Right lobe of liver (tissue), 6 donors: ENCODE measurements around the gene JAKMIP1. TPM values are rescaled to one million over a fixed set of nuclear protein-coding genes. Genes with fewer than 3 reads are reported as not detected.

ENCODE experiments used
- ATAC-seq, 4 donors: fragments of 200-7000 bp; cut with Tn5 transposase; one replicate each; pipeline ENCODE4 v1.9.1; 2020; ENCODE audit warnings: mild to moderate bottlenecking in 4 of 4, moderate library complexity in 4 of 4
- DNase-seq, 3 donors: peaks; one replicate each; pipeline ENCODE4 v3.0.0-alpha.2; 2020
- H3K27ac ChIP-seq, 3 donors: fragments of 200-600 bp; one replicate each; pipeline ENCODE4 v1.8.0; 2022
- H3K27me3 ChIP-seq, 2 donors: fragments of 200-600 bp; one replicate each; pipeline ENCODE4 v1.8.0; 2022
- H3K36me3 ChIP-seq, 4 donors: fragments of 200-600 bp; sonication (generic) in 1 of 4; one replicate each; pipeline versions ENCODE4 v1.5.1 to v1.8.0; 2017 to 2022; ENCODE audit warnings: control low read depth in 1 of 4
- H3K4me1 ChIP-seq, 4 donors: fragments of 200-600 bp; sonication (generic) in 1 of 4; one replicate each; pipeline versions ENCODE4 v1.5.1 to v1.8.0; 2017 to 2022; ENCODE audit warnings: control low read depth in 1 of 4
- H3K4me3 ChIP-seq, 3 donors: fragments of 200-600 bp; one replicate each; pipeline ENCODE4 v1.8.0; 2022
- H3K9me3 ChIP-seq, 4 donors: fragments of 200-600 bp; sonication (generic) in 1 of 4; one replicate each; pipeline versions ENCODE4 v1.5.1 to v1.8.0; 2017 to 2022; ENCODE audit warnings: control low read depth in 1 of 4
- POLR2A ChIP-seq: fragments of 450-650 bp; IDR thresholded peaks from one replicate; pipeline ENCODE4 v1.6.1; 2017; ENCODE audit warnings: antibody characterized with exemption, mild to moderate bottlenecking
- WGBS: methylation state at CpG from one replicate; pipeline ENCODE4 v1.1.6; 2018; ENCODE audit warnings: low coverage, low lambda C conversion rate; ENCODE audit not compliant: insufficient coverage; ENCODE audit errors: missing lambda C conversion rate; 5-methylcytosine and 5-hydroxymethylcytosine counted together
- intact Hi-C, 2 donors: fragments of 100-400 bp; cut with DNase I; formaldehyde crosslinking; loops; one replicate each; pipeline versions ENCODE4 v1.11.2 to v1.14.1; 2022
- total RNA-seq, 6 experiments: library from RNA; depleted of rRNA in 2 of 6; stranded (reverse); fragments of >200 nt in 2 of 6; fragmentation: NEBNext Ultra II Directional in 3 of 6; extraction: Animal tissue kit (Norgen Biotek cat#: 25700) in 3 of 6; gene quantifications; one replicate each; pipeline versions ENCODE4 v1.1.0 to v1.2.4, GENCODE V29; 2016 to 2023
- TF ChIP-seq, protein P1 (sequence below), 4 donors: fragments of 200-600 bp in 3 of 4; fragments of 450-650 bp in 1 of 4; IDR thresholded peaks; one replicate each; pipeline versions ENCODE4 v1.5.1 to v1.8.0; 2016 to 2022; ENCODE audit warnings: antibody characterized with exemption in 4 of 4, mild to moderate bottlenecking in 2 of 4
- donor health status: DM: no; HTN: yes; CAD: no.
- donor health status: DM: no; HTN: no; CAD: no.
- donor health status: DM: no; HTN: no; CAD: no.
- donor health status: DM: no; HTN: yes; CAD: no.
- donor health status: DM: no; HTN: yes; CAD: no.

Gene JAKMIP1
- total RNA-seq, 6 experiments from 2014 or later: 0.12 TPM; not detected in 5

DNA sequence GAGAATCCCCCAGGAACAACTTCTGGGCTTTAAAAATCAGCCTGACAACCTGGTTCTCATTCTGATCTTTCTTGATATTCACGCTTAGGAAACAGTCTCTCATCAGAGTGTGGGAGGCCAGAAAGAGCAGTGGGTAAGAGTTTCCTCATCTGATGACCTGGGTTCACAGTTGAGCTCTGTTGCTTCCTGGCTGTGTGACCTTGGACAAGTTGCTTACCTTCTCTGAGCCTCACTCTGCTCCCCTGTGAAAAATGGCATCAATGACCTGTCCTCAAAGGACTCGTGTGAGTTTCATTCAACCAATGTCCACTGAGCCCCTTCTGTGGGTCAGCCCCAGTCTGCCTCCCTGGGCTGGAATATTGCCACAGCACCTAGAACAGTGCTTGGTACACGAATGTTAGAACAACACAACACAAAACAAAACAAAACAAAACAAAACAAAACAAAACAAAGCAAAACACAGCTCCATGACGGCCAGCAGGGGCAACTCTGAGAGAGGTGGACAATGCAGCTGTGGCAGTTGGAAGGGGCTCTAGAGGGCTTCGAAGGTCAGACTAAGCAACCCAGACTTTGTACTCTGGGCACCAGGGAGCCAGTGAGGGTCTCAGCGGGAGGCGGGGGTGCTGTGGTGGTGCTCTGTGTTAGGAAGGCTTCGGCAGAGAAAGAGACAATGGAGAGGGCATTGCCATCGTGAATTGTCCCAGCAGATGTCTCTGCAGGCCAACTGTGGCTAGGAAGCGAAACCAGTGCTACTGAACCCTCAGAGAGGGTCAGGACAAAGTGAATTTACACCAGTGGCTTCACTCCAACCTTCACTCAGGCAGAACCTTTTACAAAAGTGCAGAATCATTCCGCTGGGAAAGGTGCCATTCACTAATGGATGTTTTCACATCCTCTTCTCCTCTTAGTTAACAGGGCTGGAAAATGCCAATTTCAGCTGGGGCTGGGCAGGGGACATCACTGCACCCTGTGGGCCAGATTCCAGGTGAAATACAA is 167.8 kb downstream of the JAKMIP1 start:
- Histone ChIP-seq H3K4me1 (peaks cover 0 to 11% (median 0%) of the 10 kb centered on the region in 4 donors), H3K27me3 (no peaks in the 10 kb centered on the region), H3K4me3 (no peak overlapping the region), H3K36me3 (no peaks in the 10 kb centered on the region), H3K9me3 (no peaks in the 10 kb centered on the region), H3K27ac (peak overlapping the region in 1 of 3 donors; percentile 53)
- TF ChIP-seq, protein P1, sequence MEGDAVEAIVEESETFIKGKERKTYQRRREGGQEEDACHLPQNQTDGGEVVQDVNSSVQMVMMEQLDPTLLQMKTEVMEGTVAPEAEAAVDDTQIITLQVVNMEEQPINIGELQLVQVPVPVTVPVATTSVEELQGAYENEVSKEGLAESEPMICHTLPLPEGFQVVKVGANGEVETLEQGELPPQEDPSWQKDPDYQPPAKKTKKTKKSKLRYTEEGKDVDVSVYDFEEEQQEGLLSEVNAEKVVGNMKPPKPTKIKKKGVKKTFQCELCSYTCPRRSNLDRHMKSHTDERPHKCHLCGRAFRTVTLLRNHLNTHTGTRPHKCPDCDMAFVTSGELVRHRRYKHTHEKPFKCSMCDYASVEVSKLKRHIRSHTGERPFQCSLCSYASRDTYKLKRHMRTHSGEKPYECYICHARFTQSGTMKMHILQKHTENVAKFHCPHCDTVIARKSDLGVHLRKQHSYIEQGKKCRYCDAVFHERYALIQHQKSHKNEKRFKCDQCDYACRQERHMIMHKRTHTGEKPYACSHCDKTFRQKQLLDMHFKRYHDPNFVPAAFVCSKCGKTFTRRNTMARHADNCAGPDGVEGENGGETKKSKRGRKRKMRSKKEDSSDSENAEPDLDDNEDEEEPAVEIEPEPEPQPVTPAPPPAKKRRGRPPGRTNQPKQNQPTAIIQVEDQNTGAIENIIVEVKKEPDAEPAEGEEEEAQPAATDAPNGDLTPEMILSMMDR (IDR thresholded peaks at IDR 0.05): peak; percentile 34 to 63 (median 40)
- no peak for TF ChIP-seq POLR2A
- peak in 1 of 3 donors; percentile 82 for DNase-seq
- ATAC-seq: peak; percentile 82 to 98 (median 95)
- WGBS: 43% methylated on average over 11 of the region's 11 CpGs
- intact Hi-C loops: loop anchor here in 1 of 2 donors (10.0 kb wide), 1 partner anchor 52 kb away; no protein-coding TSS in a partner anchor

DNA sequence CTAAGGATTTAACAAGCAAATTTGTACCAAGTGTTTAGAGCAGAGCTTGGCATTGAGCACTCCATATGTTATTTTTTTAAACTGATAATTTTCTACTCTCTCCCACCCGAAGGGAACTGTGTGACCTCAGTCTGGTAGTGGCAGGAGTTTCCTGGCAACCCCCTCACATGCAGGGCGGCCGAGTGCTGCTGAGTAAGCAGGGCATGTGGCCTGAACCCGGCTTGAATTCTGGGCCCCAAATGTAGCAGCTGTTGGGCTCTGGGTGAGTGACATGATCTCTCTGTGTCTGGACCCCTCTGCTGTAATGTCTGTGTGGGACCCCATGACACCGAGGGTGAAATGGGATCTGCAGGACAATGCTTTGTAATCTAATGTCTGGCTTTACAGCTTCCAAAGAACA is 168.5 kb downstream of the JAKMIP1 start:
- no peak overlapping the region for H3K4me3 ChIP-seq
- H3K27ac ChIP-seq: no peak overlapping the region
- no peak for DNase-seq
- no peaks in the 10 kb centered on the region for H3K9me3 ChIP-seq
- whole genome bisulfite sequencing: 14% methylated on average over 4 of the region's 5 CpGs
- intact Hi-C loops: loop anchor here in 1 of 2 donors (10.0 kb wide), 1 partner anchor 53 kb away; no protein-coding TSS in a partner anchor
- H3K27me3 ChIP-seq: no peaks in the 10 kb centered on the region
- no peak for ATAC-seq
- H3K36me3 ChIP-seq: no peaks in the 10 kb centered on the region
- H3K4me1 ChIP-seq: peaks cover 0 to 11% (median 0%) of the 10 kb centered on the region in 4 donors
- TF ChIP-seq POLR2A: no peak
- TF ChIP-seq, protein P1 (IDR thresholded peaks at IDR 0.05): no peak

DNA sequence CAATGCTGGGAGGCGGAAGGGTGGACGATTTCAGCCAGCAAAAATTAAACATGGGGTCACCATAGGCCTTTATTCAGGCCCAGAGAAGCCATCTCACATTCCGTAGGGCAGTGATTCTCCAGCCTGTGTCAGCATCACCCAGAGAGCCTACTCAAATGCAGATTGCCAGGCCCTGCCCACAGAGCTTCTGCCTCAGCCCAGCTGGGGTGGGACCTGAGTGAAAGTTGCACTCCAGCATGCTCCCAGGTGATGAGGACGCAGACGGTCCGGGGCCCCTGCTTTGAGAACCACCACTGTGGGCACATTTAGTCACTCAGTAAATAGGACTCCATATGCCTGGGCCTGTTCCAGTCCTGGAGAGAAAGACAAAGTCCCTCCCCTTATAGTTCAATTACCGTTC is 169.7 kb downstream of the JAKMIP1 start:
- Histone ChIP-seq H3K27ac (no peak overlapping the region), H3K4me3 (no peak overlapping the region), H3K9me3 (no peaks in the 10 kb centered on the region), H3K36me3 (no peaks in the 10 kb centered on the region), H3K4me1 (peaks cover 0 to 11% (median 0%) of the 10 kb centered on the region in 4 donors), H3K27me3 (no peaks in the 10 kb centered on the region)
- ATAC-seq (no peak), DNase-seq (no peak)
- intact Hi-C loops: loop anchor here in 1 of 2 donors (10.0 kb wide), 1 partner anchor 54 kb away; no protein-coding TSS in a partner anchor
- TF ChIP-seq POLR2A: no peak
- TF ChIP-seq, protein P1 (IDR thresholded peaks at IDR 0.05): no peak
- 71% methylated on average over 4 of the region's 7 CpGs for WGBS

DNA sequence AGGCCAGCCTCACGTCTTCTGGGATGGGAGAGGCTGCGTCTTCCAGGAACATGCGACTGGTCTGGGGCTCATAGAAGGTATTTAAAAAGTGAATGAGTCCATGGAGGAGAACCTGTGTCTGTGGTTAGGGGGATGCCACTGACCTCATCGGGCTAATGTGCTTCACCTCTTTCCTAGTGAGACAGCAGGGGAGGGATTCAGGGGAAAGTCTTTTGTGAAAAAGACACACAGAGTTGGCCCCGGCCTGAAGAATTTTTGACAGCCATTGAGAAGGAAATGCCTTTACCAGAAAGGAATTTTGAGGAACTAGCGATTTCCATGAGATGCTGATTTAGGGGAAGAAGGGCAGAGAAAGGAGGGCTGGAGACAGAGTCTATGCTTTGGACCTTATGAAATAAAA is 171.1 kb downstream of the JAKMIP1 start:
- Histone ChIP-seq H3K36me3 (no peaks in the 10 kb centered on the region), H3K4me3 (no peak overlapping the region), H3K9me3 (no peaks in the 10 kb centered on the region), H3K4me1 (peaks cover 0 to 11% (median 0%) of the 10 kb centered on the region in 4 donors), H3K27ac (no peak overlapping the region), H3K27me3 (no peaks in the 10 kb centered on the region)
- ATAC-seq (no peak), DNase-seq (no peak)
- 41% methylated on average over 6 of the region's 6 CpGs for WGBS
- TF ChIP-seq POLR2A: no peak
- TF ChIP-seq, protein P1 (IDR thresholded peaks at IDR 0.05): no peak
- intact Hi-C loops: no loop called here
